HG02840 (cell line): ENCODE data around the gene PGBD4.

ENCODE experiments used
- ATAC-seq: cut with Tn5 transposase; IDR thresholded peaks from one replicate; pipeline ENCODE4 v1.9.1; 2021; ENCODE audit warnings: mild to moderate bottlenecking, moderate library complexity, moderate number of reproducible peaks; ENCODE audit not compliant: unreplicated experiment, low FRiP score

Gene PGBD4

DNA sequence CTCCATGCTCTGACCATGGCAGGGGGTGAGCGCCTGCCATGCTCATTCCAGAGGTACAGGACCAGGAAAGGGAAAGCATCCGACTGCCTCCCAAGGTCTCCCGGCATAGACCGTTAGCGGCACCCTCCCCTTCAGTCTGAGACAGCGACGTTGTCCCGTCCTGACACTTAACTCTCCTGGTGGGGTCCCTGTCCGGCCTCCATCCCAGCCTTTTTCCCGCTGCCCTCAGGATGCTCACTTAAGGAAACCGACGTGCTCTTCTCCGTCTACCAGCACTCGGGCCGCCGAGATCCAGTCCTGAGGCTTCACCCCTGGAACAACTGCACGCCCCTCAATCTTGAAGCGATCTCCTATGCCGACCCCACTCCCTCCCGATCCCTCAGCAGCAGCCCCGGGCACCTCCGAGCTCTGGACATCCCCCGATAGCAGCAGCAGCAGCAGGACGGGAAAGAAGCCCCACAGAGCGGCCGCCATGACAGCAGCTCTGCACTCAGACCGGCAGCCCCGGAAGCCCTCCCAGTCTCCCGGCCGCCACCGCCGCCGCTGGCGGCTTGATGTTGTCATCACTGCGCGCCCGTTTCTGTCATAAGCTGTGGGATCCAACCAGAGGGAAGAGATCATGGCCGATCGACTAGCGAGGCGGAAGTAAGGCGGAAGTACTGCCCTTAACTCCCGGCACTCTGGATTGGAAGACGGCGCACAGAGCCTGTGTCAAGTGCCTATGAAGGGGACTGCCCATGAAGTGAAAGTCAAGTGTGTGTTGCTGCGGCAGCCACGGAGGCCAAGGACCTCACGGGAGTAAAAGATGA is at the start of gene PGBD4, which contains the start of gene EMC7:
TSS of gene PGBD4 (plus strand) at position 718 of the 809 bp plus-strand sequence. CDS start 449 bp downstream, outside the sequence.
TSS of gene EMC7 (minus strand) at position 497 of the 809 bp plus-strand sequence. CDS start at position 474, 23 bp downstream.
- ATAC-seq, result peak; percentile 99

- ATAC-seq, result no peak
Observed at GRCh38 chr15:34054081-34054707, 47.7 kb upstream of the PGBD4 start.

DNA sequence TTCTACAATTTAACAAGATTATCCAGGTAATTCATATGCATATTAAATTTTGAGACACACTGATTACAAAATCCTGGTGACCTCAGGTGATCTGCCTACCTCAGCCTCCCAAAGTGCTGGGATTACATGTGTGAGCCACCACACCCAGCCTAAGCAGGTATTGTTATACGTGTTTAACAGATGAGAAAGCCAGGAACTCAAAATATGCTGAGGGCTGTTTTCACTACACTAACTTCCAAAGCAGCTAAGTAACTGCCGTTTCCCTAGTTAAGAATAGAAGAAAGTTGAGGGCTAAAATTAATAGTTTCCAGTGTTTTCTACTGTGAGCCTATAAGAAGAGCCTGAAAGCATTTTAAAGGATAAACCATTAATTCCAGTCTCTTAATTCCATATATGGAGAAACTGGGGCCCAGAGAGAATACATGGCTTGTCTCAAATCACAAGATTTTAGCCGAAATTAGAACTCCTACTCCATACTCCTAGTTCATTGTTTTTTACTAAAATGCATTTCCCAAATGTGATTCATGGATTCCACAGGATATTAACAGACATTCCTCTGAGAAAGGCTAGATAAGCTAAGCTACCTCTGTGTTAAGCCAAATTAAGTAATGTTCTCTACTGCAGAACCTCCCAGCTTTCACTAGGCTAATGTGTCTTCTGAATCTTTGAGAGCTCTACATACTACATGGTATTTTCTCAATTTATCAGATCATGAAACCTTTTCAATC is 45.9 kb upstream of the PGBD4 start:
- ATAC-seq, result no peak

DNA sequence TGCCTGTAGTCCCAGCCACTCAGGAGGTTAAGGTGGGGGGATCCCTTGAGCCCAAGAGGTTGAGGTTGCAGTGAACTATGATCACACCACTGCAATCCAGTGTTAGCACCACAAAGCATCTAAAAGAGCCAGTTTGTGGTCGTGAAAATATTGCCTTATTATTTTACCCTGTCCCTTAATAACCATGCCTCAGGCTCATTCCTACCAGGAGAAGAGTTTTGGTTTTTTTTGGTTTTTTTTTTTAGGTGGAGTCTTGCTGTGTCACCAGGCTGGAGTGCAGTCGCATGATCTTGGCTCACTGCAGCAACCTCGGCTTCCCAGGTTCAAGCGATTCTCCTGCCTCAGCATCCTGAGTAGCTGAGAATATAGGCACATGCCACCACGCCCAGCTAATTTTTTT is 45.0 kb upstream of the PGBD4 start:
- ATAC-seq, result no peak

GRCh38 chr15:34059476-34059875 is 42.4 kb upstream of the PGBD4 start:
- ATAC-seq, result no peak

DNA sequence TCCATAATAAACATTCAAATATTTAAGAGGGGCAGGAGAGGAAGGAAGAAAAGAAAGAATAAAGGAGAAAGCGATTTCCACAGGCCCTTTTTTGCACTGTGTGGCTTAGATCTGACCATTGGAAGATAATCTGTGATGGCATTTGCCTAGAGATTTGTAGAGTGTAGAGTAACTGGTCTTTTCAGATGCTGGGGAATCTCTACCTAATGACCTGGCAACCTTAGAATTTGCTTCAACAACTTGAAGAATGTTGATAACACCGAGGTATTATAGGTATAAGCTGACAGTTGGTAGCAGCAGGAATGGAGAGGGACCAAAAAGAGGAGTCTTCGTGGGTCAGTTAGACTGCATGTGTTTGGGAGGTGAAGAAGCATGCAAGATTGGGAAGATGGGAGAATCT is 41.9 kb upstream of the PGBD4 start:
- no peak for ATAC-seq

- no peak for ATAC-seq
Observed at GRCh38 chr15:34064438-34064837, 37.4 kb upstream of the PGBD4 start.

DNA sequence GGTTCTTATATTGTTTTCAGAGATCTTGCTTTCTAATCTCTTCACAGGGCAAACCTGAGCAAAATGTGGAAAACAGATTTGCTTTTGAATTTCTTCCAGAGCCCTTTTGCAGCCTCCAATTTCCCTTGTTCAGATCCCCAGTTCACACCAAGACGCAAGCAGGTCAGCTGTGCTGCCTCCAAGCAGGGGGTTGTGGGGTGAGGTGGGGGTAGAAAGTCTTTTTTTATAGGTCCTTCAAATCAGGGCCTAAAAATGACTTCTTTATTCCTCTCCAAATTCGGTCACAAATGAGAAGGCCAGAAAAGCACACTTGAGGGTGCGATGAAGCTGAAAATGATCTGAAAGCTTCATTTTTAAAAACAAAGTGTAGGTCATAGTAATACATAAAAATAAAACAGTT is 36.6 kb upstream of the PGBD4 start:
- ATAC-seq, result no peak

- no peak for ATAC-seq
Observed at GRCh38 chr15:34065941-34066340, 35.9 kb upstream of the PGBD4 start.

DNA sequence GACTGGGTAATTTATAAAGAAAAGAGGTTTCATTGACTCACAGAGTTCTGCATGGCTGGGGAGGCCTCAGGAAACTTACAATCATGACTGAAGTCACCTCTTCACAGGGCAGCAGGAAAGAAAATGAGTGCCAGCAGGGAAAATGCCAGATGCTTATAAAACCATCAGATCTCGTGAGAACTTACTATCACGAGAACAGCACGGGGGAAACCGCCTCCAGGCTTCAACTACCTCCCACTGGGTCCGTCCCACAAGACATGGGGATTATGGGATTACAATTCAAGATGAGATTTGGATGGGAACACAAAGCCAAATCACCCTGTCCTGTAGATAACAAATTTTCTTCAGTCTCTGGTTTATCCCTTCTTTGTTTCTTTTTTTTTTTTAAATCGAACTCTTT is 31.9 kb upstream of the PGBD4 start:
- ATAC-seq, result no peak

DNA sequence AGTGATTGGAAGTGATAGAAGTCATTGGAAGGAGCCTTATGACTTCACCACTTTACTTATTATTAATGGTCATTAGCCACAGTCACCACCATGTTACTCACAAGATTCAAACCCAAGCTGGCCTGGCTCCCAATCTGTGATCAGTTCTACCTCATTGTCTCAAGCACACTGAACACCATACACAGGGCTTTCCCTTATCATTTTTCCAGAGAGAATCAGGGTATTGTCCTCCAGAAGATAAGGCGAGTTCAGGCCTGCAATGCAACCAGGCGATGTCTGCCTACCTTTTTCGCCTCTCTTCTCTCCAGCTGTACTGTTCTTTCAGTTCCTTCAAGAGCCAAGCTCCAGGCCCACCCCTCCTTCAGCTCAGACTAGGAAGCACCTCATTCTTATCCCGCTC is 25.1 kb upstream of the PGBD4 start:
- ATAC-seq, result no peak

DNA sequence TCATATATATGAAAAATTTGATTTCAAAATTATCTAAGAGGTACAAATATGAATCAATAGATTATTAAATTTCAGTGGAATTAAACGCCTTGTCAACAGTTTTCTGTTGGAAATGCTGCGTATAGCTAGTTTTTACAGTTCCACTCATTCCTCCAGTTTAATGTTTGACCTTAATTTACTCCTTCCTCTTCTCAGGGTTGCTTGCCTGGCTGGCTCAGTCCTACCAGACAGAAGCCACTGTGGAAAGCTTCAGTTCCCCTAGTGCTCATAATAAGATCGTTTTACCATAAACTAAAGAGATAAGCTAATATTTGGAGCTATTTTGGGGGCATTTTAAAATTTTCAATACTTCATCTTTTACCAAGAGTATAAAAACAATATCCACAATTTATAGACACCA is 23.0 kb upstream of the PGBD4 start:
- no peak for ATAC-seq

GRCh38 chr15:34079904-34080303 is 22.0 kb upstream of the PGBD4 start:
- ATAC-seq, result no peak

DNA sequence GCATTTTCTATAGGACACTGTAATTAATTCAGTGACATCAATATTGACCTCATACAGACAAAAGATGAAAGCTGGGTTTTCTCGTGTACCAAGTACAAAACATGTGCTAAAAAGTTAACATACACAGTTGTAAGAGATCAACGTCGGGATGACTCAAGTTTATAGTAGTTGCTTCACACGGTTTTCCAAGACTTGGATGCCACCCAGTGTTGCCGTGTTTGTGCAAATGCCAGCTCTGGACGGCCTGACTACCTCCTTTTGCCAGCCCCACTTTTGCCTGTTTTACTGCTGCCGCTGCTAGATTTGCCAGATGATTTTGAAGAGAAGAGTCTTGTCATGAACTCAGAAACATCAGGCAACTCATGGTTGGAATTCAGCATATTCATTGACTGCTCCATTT is 17.8 kb upstream of the PGBD4 start:
- ATAC-seq, result no peak

GRCh38 chr15:34085746-34086145 is 16.1 kb upstream of the PGBD4 start:
- ATAC-seq, result no peak

- no peak for ATAC-seq
Observed at GRCh38 chr15:34099914-34100313, 2.0 kb upstream of the PGBD4 start.

GRCh38 chr15:34102175-34102925 is 467 bp downstream of the PGBD4 start:
- no peak for ATAC-seq

GRCh38 chr15:34106423-34106822 is 4.5 kb downstream of the PGBD4 start:
- no peak for ATAC-seq

DNA sequence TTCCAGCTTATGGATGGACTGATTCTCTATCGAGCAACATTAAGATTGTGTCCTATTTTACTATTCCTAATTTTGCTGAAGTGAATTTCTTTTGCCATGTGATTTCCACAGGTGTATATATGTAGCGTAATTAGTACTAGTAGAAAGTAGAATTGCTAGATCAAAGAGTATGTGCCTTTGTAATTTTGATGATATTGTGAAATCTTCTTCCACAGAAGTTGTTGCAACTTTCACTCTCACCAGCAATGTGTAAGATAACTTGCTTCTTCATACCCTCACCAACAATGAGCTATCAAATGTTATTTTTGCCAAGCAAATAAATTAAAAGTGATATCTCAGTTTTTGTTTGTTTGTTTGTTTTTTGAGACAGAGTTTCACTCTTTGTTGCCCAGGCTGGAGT is 5.4 kb downstream of the PGBD4 start:
- ATAC-seq, result no peak

DNA sequence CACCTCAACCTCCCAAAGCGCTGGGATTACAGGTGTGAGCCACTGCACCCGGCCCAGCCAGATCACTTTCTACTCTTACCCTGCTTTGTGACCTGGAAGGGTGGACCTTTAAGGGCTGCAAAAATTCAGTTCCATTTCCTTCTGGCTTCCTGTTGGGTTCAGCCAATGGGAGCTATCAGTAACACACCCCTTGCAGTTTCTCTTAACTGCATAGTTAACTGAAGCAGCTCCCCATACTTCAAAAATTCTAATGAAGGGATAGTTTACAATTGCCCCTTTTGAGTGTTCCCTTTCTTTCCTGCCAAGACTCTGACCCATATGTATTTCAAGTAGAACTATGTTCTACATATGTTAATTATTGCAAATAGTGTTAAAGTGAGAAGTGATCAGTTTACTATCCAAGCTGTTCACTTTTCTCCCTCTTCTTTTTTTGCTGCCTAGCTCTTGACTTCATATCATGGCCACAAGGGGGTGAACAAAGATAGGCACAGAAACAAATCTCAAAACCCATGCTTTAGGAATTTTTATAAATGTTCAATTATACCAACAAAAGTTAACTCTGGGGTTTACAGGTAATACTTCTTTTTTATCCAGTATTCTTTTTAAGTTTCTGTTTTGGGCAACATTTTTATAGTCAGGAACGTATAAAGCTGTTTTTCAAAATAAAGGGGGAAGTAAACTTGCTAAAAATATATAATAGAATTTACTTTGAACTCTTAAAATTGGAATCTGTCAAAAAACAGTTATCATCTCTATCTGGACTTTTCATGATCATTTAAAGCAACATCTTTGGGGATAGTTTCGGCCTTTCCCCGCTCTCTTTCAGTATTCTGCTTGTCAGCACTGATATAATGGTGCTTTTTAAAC is 8.1 kb downstream of the PGBD4 start:
- ATAC-seq, result no peak
